HG03378 (cell line): ENCODE data around the gene TTC7B.

Source experiments
- ATAC-seq: cut with Tn5 transposase; IDR thresholded peaks from one replicate; pipeline ENCODE4 v1.9.1; 2021; ENCODE audit warnings: mild to moderate bottlenecking, moderate library complexity; ENCODE audit not compliant: unreplicated experiment

The TTC7B gene

GRCh38 chr14:90777830-90778485 lies 38.3 kb downstream of the TTC7B start:
- no peak for ATAC-seq

GRCh38 chr14:90777358-90777757 lies 38.9 kb downstream of the TTC7B start:
- no peak for ATAC-seq

GRCh38 chr14:90775441-90775840 lies 40.8 kb downstream of the TTC7B start:
- ATAC-seq, result no peak

- no peak for ATAC-seq
Observed at GRCh38 chr14:90774316-90774715, 41.9 kb downstream of the TTC7B start.

- no peak for ATAC-seq
Observed at GRCh38 chr14:90773705-90774104, 42.5 kb downstream of the TTC7B start.

GRCh38 chr14:90773196-90773486 lies 43.1 kb downstream of the TTC7B start:
- ATAC-seq, result no peak

- no peak for ATAC-seq
Observed at GRCh38 chr14:90767899-90768298, 48.3 kb downstream of the TTC7B start.

GRCh38 chr14:90760591-90761316 lies 55.5 kb downstream of the TTC7B start:
- no peak for ATAC-seq

- no peak for ATAC-seq
Observed at GRCh38 chr14:90760078-90760444, 56.2 kb downstream of the TTC7B start.

GRCh38 chr14:90759370-90760077 lies 56.7 kb downstream of the TTC7B start:
- peak; percentile 64 for ATAC-seq

- peak; percentile 21 for ATAC-seq
Observed at GRCh38 chr14:90758959-90759358, 57.3 kb downstream of the TTC7B start.

GRCh38 chr14:90758028-90758889 lies 58.0 kb downstream of the TTC7B start:
- peak; percentile 58 for ATAC-seq

- no peak for ATAC-seq
Observed at GRCh38 chr14:90757452-90757851, 58.8 kb downstream of the TTC7B start.

- ATAC-seq, result no peak
Observed at GRCh38 chr14:90756755-90757345, 59.4 kb downstream of the TTC7B start.

- no peak for ATAC-seq
Observed at GRCh38 chr14:90755661-90756304, 60.4 kb downstream of the TTC7B start.

GRCh38 chr14:90753456-90754005 lies 62.7 kb downstream of the TTC7B start:
- ATAC-seq, result no peak

- ATAC-seq, result no peak
Observed at GRCh38 chr14:90750701-90751100, 65.5 kb downstream of the TTC7B start.

- ATAC-seq, result no peak
Observed at GRCh38 chr14:90750191-90750590, 66.0 kb downstream of the TTC7B start.

- ATAC-seq, result no peak
Observed at GRCh38 chr14:90747909-90748308, 68.3 kb downstream of the TTC7B start.

GRCh38 chr14:90743826-90744225 lies 72.4 kb downstream of the TTC7B start:
- ATAC-seq, result no peak
